GM21825 (cell line): ENCODE data around the gene KRTAP10-7.
"Not testable (repeated sequence)": the region's sequence is repeated elsewhere in the genome, so short reads cannot be mapped to it uniquely, and the experiment has no call there.

Source experiments
- ATAC-seq: cut with Tn5 transposase; IDR thresholded peaks from one replicate; pipeline ENCODE4 v1.9.1; 2021; ENCODE audit warnings: mild to moderate bottlenecking, moderate library complexity; ENCODE audit not compliant: unreplicated experiment

The KRTAP10-7 gene

DNA sequence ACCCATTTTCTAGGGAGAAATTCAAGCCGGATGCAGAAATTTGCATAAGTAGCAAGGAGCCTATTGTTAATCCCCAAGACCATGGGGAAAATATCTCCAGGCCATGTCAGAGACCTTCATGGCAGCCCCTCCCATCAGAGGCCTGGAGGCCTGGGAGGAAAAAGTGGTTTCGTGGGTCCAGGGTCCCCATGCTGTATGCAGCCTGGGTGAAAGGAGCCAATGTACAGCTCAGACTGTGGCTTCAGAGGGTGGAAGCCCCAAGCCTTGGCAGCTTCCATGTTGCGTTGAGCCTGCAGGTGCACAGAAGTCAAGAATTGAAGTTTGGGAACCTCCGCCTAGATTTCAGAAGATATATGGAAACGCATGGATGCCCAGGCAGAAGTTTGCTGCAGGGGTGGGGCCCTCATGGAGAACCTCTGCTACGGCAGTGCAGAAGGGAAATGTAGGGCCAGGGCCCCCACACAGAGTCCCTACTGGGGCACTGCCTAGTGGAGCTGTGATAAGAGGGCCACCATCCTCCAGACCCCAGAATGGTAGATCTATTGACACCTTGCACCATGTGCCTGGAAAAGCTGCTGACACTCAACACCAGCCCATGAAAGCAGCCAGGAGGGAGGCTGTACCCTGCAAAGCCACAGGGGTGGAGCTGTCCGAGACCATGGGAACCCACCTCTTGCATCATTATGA is 9.9 kb downstream of the KRTAP10-7 start:
- ATAC-seq: not testable (repeated sequence)

DNA sequence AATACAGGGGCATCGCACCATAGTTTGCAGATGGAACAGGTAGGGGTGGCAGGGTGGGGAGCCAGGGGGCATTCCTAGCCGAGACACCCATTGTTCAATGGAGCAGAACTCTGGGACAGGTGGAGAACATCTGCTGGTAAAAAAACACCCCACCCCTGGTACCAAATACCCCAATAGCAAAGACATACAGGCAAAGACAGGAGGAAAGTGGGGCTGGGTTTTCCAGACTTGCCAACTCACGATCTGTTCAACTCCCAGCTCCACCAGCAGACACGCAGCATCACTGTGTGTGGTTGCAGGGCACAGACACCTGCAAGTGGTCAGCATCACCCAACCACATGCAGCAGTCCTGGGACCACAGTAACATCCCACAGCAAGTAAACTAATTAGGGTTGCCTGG is 11.2 kb downstream of the KRTAP10-7 start:
- no peak for ATAC-seq

DNA sequence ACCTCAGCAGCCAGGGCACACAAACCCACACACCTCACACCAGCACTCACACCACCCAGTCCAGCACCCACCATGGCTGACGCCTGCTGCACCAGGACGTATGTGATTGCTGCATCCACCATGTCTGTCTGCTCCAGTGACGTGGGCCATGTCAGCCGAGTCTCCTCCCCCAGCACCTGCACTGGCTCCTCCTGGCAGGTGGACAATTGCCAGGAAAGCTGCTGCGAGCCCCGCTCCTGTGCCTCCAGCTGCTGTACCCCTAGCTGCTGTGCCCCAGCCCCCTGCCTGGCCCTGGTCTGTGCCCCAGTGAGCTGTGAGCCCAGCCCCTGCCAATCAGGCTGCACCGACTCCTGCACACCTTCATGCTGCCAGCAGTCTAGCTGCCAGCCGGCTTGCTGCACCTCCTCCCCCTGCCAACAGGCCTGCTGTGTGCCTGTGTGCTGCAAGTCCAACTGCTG is 11.7 kb downstream of the KRTAP10-7 start, which contains the start of gene KRTAP10-8:
Gene KRTAP10-8 (plus strand): TSS at position 51 of the 458 bp plus-strand sequence. CDS start 22 bp downstream, at position 73.
- ATAC-seq: no peak

DNA sequence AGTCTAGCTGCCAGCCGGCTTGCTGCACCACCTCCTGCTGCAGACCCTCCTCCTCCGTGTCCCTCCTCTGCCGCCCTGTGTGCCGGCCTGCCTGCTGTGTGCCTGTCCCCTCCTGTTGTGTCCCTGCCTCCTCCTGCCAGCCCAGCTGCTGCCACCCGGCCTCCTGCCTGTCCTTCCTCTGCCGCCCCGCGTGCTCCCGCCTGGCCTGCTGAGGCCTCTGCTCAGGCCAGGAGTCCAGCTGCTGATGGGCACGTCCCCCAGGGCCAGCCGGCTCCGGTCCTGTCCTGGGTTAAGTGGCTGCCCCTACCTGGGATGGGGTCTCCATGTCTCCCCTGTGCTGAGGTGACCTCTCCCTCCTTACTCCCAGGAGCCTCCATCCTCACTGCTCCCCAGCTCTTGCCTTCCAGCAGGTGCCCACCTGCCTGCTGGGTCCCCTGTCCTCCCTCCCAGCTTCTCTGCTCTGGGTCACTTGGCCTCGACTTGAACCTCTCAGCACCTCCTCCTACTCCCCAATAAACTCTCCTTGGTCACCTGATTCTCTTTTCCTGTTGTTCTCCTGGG is 12.4 kb downstream of the KRTAP10-7 start:
- ATAC-seq: no peak

DNA sequence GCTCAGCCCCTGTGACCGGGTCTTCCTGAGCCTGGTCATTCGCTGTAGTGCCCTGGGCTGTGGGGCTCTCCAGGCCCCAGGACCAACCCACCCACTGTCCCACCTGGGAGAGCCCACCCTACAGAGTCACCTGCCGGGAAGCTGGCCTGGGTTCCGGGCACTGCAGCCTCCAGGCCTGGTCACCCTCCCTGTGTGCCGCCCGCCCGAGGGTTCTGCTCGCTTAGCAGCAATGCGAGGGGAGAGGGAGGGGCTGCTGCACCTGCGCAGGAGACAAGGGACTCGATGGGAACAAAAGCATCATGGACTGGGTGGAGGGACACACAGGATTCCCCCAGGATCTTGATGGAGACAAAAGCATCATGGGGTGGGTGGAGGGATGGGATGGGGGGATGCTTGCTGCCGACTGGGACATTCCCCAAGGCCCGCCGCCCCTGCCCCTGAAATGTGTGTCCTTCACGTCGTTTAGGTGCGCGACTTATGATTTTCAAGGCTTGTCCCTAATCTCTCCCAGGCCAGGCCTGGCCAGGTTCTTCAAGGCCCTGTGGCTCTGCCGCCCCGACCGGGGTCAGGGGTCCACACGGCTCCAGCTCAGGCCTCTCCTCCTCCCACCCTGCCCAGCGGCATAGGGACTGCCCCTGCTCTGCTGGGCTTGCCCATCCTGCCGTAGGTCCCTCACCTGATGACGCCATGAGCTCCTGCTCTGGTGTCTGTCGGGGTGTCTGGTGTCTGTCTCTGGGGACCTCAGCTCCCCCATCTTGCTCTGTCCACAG is 13.2 kb downstream of the KRTAP10-7 start:
- ATAC-seq: no peak

DNA sequence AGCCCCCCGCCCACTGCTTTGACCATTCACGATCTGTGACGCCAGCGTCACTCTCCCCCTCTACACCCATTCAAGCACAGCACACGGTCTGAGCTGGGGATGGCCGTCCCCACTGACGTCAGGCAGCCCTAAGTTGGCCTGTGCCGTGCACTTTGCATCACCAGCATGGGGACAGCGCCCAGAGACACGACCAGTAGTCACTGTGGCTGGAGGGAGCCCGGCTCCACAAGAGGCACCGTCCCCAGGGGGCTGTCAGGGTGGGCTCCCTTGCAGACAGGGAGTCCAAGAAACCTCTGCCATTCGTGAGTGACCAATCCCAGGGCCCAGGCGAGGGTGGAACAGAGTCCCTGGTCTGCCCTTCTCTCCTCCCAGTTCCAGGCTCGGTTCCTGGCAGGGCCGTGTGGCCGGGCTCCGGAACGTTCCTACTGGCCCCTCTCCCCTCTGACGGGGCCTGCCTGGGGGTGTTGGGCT is 13.8 kb downstream of the KRTAP10-7 start:
- ATAC-seq: no peak

DNA sequence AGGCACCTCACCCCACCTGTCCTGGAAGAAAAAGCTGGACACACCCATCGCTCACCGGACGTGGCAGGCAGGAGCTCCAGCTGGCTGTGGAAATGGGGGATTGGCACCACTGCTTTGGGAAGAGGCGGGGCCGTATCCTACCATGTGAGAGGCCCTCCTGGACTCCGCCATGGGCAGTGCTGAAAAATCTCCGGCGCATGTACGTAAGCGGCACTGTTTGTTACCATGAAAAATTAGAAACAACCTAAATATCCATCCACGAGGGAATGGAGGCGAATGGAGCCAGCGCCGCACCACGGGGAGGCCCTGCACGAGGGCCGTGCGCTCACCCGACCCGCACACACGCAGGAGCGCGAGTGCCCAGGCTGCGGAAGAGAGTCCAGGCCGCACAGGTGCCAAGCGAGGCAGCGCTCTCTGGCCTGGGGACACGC is 14.6 kb downstream of the KRTAP10-7 start:
- no peak for ATAC-seq

DNA sequence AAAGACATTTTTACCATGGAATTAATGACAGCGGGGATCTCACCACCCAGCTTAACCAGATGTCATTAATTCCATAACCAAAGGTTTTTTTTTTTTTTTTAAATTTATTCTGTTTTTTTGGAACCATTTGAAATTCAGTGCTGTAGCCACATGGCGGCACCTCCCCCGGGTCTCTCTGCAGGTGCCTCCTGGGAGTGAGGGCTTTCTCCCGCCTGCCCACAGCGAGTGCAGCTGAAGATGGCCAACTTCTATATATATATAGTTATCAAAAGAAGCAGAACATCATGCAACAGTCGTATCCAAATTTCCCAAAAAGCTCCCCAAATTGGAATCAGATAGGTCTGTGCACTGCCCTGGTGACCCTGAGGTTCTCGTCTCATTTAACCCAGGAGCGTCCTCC is 15.1 kb downstream of the KRTAP10-7 start:
- ATAC-seq: no peak

DNA sequence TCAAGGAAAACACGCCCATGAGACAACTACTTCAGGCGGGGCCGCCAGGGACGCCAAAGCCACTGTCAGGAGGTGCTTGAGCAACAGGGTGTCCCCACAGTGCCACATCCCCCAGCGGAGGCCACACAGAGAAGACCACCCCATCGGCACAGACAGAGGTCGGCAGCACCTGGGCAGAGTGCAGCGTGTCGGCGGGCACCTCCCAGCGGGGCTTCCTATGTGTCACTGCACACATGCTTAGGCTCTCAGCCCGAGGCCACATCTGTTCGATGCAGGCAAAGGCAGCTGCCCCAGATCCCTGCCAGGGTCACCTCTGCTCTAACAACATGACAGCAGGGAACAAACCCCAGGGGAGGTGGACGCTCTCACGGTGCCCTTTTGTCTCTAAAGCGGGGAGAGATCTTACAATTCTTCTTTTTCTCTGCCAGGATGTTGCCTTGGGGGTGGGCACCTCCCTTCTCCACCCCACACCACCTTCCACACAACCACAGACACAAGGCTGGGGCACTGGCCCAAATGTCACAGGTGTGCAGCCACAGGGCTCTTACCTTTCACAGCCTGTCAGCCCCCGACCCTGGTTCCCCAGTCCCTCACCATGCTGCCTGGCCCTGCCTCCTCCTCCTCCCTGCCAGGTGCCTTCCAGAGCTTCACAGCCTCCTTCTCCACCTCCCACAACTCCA is 15.7 kb downstream of the KRTAP10-7 start:
- no peak for ATAC-seq

DNA sequence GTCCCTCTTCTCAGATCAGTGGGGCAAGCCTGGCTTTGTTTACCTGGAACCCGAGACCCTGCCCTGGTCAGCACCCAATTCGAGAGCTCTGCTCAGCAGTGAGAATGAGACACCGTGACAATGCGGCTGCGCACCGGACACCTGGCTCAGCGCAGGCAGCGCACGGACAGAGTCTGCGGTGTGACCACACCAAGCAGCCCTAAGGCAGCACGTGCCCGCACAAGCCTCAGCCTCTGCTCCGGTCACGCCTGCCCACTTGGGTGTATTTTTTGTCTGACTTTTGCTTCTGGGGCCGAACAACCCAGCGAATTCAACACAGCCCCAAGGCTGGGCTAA is 16.2 kb downstream of the KRTAP10-7 start:
- no peak for ATAC-seq

DNA sequence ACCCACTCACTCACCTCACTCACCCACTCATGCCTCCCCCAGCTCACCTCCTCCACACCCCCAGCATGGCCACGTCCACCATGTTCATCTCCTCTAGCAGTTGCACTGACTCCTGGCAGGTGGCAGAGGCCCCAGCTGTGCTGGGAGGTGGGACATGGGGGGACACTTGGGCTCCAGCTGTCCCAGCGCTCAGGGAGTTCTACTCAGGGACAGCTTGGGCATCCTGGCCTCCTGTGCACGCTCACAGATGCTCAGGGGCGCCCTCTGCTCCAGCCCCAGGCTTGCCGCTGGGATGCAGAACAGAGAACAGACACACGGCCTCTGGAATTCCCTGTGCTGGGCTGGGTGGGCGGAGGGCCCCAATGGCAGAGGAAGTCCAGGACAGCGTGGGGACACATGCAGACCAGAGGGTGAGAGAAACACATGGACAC is 16.7 kb downstream of the KRTAP10-7 start:
- ATAC-seq: no peak

DNA sequence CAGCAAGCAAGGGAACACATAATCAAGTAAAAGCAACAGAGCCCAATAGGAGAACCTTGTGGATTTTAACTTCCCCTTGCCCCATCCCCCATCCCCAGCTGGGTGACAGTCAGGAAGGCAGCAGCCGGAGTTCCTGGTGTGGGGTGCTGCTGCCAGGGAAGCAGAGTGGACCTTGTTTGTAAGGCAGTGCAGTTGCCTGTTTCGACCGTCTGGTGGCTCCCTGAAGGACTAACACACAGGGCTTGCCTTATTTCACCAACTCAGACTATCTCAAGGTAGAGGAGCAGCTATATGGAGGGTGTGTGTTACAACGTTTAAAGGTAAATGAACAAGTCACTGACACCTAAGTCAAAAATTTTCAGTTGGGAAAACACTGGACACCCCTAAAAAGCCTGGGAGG is 18.1 kb downstream of the KRTAP10-7 start:
- ATAC-seq: no peak

DNA sequence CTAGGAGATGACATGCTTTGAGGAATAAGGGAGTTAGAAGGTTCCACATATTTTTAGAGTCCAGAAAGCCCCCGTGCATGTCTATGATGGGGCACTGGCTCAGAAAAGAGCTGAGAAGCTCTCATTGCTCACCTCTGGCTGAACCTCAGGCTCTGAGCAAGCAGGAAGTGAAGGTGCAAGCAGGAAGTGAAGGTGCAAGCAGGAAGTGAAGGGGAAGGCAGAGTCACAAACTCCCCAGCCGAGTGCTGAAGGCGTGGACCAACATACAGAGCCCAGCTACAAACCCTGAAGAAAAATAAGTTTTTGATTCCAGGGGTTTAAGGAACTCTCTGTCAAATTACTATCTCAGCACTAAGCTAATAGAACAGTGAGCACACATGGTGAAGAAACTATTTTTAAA is 18.5 kb downstream of the KRTAP10-7 start:
- ATAC-seq: no peak

DNA sequence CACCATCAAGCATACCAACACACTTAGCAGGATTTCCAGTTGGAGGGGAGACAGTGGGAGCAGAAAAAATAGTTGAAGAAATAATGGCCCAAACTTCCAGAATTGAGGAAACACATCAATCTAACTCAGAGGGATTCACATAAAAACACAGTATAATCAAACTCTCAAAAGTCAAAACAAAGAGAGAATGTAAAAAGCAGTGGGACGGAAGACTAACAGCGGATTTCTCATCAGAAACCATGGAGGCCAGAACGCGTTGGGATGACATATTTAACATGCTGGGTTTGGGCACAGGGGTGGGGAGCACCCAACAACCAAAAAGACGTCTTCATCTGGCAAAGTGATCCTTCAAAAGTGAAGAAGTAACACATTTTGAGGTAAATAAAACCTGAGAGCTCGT is 19.5 kb downstream of the KRTAP10-7 start:
- no peak for ATAC-seq

DNA sequence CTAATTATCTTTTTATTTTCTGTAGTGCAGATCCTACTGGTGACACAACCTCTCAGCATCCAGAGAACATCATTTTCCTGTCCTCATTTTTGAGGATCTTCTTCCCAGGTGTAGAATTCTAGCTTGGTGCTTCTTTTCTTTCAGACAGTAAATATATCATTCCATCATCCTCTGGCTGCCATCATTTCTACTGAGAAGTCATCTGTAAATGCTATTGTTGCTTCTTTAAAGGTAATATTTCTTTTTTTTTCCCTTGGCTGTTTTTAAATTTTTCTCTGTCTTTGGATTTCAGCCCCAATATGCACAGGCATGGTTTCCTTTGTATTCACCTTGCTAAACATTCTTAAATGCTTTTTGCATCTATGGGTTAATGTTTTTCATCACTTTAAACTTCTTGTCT is 23.2 kb downstream of the KRTAP10-7 start:
- no peak for ATAC-seq

DNA sequence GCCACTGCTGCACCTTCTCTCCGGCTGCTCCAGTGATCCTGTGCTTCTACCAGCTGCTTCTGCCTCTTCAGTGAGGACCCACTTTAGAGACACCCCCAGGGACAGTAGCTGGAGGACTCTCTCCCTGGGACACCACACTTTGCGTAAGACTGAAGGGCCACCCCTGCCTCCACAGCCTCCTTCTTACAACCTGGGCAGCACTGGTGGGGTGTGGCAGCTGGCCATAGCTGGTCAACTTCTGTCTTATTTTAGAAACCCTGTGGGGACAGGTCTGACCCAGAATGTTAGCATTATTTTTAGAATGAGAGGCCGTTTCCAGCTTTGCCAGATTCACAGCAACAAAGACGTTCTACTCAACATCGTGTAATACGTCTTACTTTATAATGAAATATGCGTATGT is 25.4 kb downstream of the KRTAP10-7 start:
- ATAC-seq: no peak

DNA sequence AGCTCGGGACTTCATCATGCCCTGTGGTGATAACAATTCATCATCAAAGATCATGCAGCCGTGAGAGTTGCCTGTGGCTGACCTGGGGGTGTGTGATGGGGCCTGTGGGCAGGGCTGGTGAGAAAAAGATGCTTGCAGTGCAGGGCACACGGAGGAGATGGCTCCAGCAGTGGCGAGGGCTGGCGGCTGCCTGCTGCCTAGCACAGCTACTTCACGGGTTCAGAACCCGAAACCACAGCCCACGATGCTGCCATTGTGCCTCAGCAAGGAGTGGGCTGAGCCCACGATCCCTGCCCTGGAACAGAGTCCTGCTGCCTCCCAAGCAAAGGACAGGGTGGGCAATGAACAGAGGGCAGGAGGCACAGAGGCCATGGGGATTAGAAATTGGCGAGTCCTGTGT is 25.9 kb downstream of the KRTAP10-7 start:
- ATAC-seq: no peak

DNA sequence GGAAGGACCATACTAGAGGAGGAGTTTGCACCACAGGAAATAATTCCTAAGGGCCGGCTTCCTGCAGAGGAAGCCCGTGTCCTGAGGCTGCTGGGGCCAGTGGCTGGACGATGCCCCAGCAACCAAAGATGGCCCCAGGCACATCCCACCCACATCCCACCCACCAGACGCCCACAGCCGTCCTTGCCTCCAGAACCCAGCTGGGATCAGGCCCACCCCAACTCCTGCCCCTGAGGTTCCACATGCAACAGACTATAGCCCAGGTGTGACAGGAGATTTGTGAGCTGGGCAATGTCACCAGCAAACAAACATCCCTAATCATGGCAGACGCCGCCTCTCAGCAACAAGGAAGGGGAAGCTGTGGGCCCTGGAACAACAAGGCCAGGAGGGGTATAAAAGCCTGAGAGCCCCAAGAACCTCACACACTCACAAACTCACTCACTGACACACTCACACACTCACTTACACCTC is 26.3 kb downstream of the KRTAP10-7 start, which contains the start of gene KRTAP10-9:
Gene KRTAP10-9 (plus strand): TSS at position 421 of the 471 bp plus-strand sequence. CDS start 79 bp downstream, outside the sequence.
- no peak for ATAC-seq

DNA sequence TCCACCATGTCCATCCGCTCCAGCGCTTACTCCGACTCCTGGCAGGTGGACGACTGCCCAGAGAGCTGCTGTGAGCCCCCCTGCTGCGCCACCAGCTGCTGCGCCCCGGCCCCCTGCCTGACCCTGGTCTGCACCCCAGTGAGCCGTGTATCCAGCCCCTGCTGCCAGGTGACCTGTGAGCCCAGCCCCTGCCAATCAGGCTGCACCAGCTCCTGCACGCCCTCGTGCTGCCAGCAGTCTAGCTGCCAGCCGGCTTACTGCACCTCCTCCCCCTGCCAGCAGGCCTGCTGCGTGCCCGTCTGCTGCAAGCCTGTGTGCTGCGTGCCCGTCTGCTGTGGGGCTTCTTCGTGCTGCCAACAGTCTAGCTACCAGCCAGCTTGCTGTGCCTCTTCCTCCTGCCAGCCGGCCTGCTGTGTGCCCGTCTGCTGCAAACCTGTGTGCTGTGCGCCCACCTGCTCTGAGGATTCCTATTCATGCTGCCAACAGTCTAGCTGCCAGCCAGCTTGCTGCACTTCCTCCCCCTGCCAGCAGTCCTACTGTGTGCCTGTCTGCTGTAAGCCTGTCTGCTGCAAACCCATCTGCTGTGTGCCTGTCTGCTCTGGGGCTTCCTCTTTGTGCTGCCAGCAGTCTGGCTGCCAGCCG is 26.9 kb downstream of the KRTAP10-7 start:
- not testable (repeated sequence) for ATAC-seq

DNA sequence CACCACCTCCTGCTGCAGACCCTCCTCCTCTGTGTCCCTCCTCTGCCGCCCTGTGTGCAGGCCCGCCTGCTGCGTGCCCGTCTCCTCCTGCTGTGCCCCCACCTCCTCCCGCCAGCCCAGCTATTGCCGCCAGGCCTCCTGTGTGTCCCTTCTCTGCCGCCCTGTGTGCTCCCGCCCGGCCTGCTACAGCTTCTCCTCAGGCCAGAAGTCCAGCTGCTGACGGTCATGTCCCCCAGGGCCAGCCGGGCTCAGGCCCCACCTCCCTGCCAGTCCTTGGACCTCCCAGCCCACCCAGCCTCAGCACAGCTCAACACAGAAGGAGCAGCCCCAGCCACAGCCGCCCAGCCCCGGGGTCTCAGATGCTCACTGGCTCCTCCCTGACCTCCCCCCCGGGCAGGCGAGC is 27.4 kb downstream of the KRTAP10-7 start:
- not testable (repeated sequence) for ATAC-seq
